NCI-H2227 treated with DMSO at 0.1 percent for 48 hours (cell line): ENCODE results near the gene RIPOR3.
"Not testable (repeated sequence)": the region's sequence is repeated elsewhere in the genome, so short reads cannot be mapped to it uniquely, and the experiment has no call there.

Source experiments
- DNase-seq: peaks from one replicate; lab custom pipeline; 2025; lab: John Stamatoyannopoulos, UW

The RIPOR3 gene

GRCh38 chr20:50551288-50551687 lies 140.1 kb downstream of the RIPOR3 start:
- no peak for DNase-seq

- no peak for DNase-seq
Measured at GRCh38 chr20:50550531-50550930, 140.8 kb downstream of the RIPOR3 start.

- no peak for DNase-seq
Measured at GRCh38 chr20:50548396-50548795, 142.9 kb downstream of the RIPOR3 start.

- DNase-seq, result no peak
Measured at GRCh38 chr20:50547964-50548363, 143.4 kb downstream of the RIPOR3 start.

GRCh38 chr20:50546729-50547314 lies 144.5 kb downstream of the RIPOR3 start:
- DNase-seq, result no peak

- DNase-seq, result no peak
Measured at GRCh38 chr20:50545126-50545525, 146.2 kb downstream of the RIPOR3 start.

- DNase-seq, result no peak
Measured at GRCh38 chr20:50543326-50543725, 148.0 kb downstream of the RIPOR3 start.

- no peak for DNase-seq
Measured at GRCh38 chr20:50541606-50542041, 149.7 kb downstream of the RIPOR3 start.

- no peak for DNase-seq
Measured at GRCh38 chr20:50540620-50541605, 150.4 kb downstream of the RIPOR3 start.

GRCh38 chr20:50539798-50540197 lies 151.5 kb downstream of the RIPOR3 start:
- DNase-seq, result not testable (repeated sequence)

GRCh38 chr20:50538276-50538675 lies 153.1 kb downstream of the RIPOR3 start:
- DNase-seq, result no peak

- no peak for DNase-seq
Measured at GRCh38 chr20:50537546-50538201, 153.7 kb downstream of the RIPOR3 start.

- peak; percentile 45 for DNase-seq
Measured at GRCh38 chr20:50536333-50536732, 155.0 kb downstream of the RIPOR3 start.
